Endothelial cell of umbilical vein (primary cell): ENCODE data around the gene CFAP46.

Experiments
- EZH2 ChIP-seq: IDR thresholded peaks from 2 replicates; pipeline ENCODE4 v1.6.1; 2012; ENCODE audit warnings: borderline replicate concordance, low read depth, mild to moderate bottlenecking, moderate library complexity, low read length, inconsistent platforms; ENCODE audit not compliant: severe bottlenecking
- FOS ChIP-seq: IDR thresholded peaks from 2 replicates; pipeline ENCODE4 v1.6.1; 2011; ENCODE audit warnings: mild to moderate bottlenecking, low read length, moderate library complexity, borderline replicate concordance; ENCODE audit not compliant: insufficient read depth
- GATA2 ChIP-seq: IDR thresholded peaks from 2 replicates; pipeline ENCODE4 v1.7.0; 2011; ENCODE audit warnings: low read depth, mild to moderate bottlenecking, moderate library complexity, mixed read lengths, low read length; ENCODE audit not compliant: insufficient read length, insufficient read depth
- JUN ChIP-seq: IDR thresholded peaks from 2 replicates; pipeline ENCODE4 v1.6.1; 2011; ENCODE audit warnings: borderline replicate concordance, low read depth; ENCODE audit not compliant: insufficient read length, insufficient read depth
- MYC ChIP-seq: IDR thresholded peaks from one replicate; pipeline ENCODE4 v1.6.1; 2011; ENCODE audit warnings: mild to moderate bottlenecking, low read depth, low read length
- POLR2A ChIP-seq: IDR thresholded peaks from 2 replicates; pipeline ENCODE4 v1.6.1; 2012; ENCODE audit warnings: low read depth, mild to moderate bottlenecking, control low read depth, low read length
- POLR2AphosphoS5 ChIP-seq: IDR thresholded peaks from 2 replicates; pipeline ENCODE4 v1.6.1; 2012; ENCODE audit warnings: low read depth, mild to moderate bottlenecking, control low read depth, low read length, moderate library complexity; ENCODE audit not compliant: insufficient read depth
- TF ChIP-seq, protein P1 (sequence below), 2 donors: IDR thresholded peaks; 1 replicate in 1 of 2; 2 replicates in 1 of 2; pipeline ENCODE4 v1.5.1; 2011; ENCODE audit warnings: low read length in 2 of 2, mild to moderate bottlenecking in 2 of 2, moderate library complexity in 2 of 2, control low read depth in 1 of 2, inconsistent platforms in 1 of 2, low read depth in 1 of 2; ENCODE audit not compliant: insufficient read depth in 1 of 2; ENCODE audit errors: extremely low read depth in 1 of 2
- TF ChIP-seq, protein P2 (sequence below): IDR thresholded peaks from 2 replicates; pipeline ENCODE4 v1.6.1; 2011; ENCODE audit not compliant: insufficient read depth, insufficient read length

DNA sequence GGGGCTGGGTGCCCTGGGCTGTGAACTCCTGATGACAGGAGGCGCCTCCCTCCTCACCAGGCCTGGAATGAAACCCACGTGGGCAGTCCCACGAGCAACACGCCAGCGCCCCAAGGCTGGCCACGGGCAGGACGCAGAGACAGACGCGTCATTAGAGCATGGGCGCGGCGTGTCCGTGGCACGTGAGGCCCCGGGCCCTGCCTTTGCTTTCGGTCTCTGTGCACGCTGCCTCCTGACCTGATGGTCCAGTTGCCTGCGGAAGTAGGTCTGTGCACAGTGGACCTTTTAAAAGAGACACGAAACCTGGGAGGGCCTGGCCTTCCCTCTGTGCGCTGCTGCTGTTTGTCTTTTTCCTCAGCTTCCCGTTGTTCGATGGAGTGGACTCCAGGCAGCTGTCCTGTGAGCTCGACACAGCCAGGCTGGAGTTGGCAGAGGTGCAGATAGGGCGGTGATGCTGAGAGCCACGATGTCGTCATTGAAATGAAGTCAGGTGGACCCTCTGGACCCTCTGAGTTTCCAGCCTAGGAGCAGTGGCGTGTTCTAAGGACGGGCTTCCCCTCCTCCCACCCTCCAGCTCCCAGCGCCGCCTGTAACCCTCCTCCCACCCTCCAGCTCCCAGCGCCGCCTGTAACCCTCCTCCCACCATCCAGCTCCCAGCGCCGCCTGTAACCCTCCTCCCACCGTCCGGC is 40.1 kb upstream of the CFAP46 start:
- TF ChIP-seq GATA2 (no peak), POLR2A (no peak), MYC (no peak), JUN (no peak), EZH2 (no peak), POLR2AphosphoS5 (no peak), FOS (no peak)
- TF ChIP-seq, protein P1, sequence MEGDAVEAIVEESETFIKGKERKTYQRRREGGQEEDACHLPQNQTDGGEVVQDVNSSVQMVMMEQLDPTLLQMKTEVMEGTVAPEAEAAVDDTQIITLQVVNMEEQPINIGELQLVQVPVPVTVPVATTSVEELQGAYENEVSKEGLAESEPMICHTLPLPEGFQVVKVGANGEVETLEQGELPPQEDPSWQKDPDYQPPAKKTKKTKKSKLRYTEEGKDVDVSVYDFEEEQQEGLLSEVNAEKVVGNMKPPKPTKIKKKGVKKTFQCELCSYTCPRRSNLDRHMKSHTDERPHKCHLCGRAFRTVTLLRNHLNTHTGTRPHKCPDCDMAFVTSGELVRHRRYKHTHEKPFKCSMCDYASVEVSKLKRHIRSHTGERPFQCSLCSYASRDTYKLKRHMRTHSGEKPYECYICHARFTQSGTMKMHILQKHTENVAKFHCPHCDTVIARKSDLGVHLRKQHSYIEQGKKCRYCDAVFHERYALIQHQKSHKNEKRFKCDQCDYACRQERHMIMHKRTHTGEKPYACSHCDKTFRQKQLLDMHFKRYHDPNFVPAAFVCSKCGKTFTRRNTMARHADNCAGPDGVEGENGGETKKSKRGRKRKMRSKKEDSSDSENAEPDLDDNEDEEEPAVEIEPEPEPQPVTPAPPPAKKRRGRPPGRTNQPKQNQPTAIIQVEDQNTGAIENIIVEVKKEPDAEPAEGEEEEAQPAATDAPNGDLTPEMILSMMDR (IDR thresholded peaks at IDR 0.05; ENCODE audit: extremely low read depth in 1 of 2, insufficient read depth in 1 of 2, low read depth in 1 of 2, low read length in 2 of 2) = no peak
- TF ChIP-seq, protein P2, sequence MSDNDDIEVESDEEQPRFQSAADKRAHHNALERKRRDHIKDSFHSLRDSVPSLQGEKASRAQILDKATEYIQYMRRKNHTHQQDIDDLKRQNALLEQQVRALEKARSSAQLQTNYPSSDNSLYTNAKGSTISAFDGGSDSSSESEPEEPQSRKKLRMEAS = no peak
